A549 (cell line): ENCODE data around the gene NTRK3. TPM values are rescaled to one million over a fixed set of nuclear protein-coding genes. Genes with fewer than 3 reads are reported as not detected.
A peak's percentile ranks its signal among the peaks of the same experiment; 100 is the strongest.

Experiments used
- ATAC-seq, 2 experiments: fragments of 200-7000 bp in 1 of 2; fragments of >200 bp in 1 of 2; cut with Nextera tagmentation in 1 of 2; cut with Tn5 transposase in 1 of 2; 3 replicates each; pipeline versions ENCODE4 v1.8.0 to v1.9.1; 2018 to 2020; ENCODE audit warnings: mild to moderate bottlenecking in 1 of 2, moderate library complexity in 1 of 2
- CTCF ChIA-PET: fragments of 300-600 bp; sonication (Branson Sonifier 250); formaldehyde crosslinking; extraction: SDS; loops from one replicate; lab custom pipeline; 2021; ENCODE audit warnings: antibody characterized with exemption, inconsistent platforms; lab: Yijun Ruan, JAX
- POLR2A ChIA-PET: fragments of 350-600 bp; formaldehyde crosslinking; extraction: SDS; loops from one replicate; lab custom pipeline; 2021; ENCODE audit warnings: antibody characterized with exemption, inconsistent platforms; lab: Yijun Ruan, JAX
- DNase-seq, 2 experiments: peaks; one replicate each; pipeline versions ENCODE4 v3.0.0 to v3.0.0-alpha.2; 2011 to 2016; ENCODE audit warnings: low read depth in 1 of 2, low spot score in 1 of 2
- FAIRE-seq: peaks from 2 replicates; lab custom pipeline; 2011; peaks lifted over from hg19 to GRCh38; lab: Jason Lieb, UNC
- H3K27ac ChIP-seq, 2 experiments: fragments of >200 bp; sonication (Bioruptor Twin); formaldehyde crosslinking; 3 replicates each; pipeline ENCODE4 v1.5.1; 2016 to 2017
- H3K4me1 ChIP-seq: fragments of >200 bp; sonication (Bioruptor Twin); formaldehyde crosslinking; 3 replicates; pipeline ENCODE4 v1.6.1; 2016
- H3K4me2 ChIP-seq: fragments of >200 bp; sonication (Bioruptor Twin); formaldehyde crosslinking; 3 replicates; pipeline ENCODE4 v1.6.1; 2016
- H3K4me3 ChIP-seq: fragments of >200 bp; sonication (Bioruptor Twin); formaldehyde crosslinking; 3 replicates; pipeline ENCODE4 v1.5.1; 2016
- H3K9me3 ChIP-seq: fragments of >200 bp; sonication (Bioruptor Twin); formaldehyde crosslinking; 3 replicates; pipeline ENCODE4 v1.6.1; 2016
- CBX8 ChIP-seq: fragments of 200-600 bp; sonication (generic); IDR thresholded peaks from 2 replicates; pipeline ENCODE4 v1.6.1; 2016
- ESRRA ChIP-seq: fragments of 150-350 bp; IDR thresholded peaks from 2 replicates; pipeline ENCODE4 v1.6.1; 2014; ENCODE audit warnings: mild to moderate bottlenecking, low read length, borderline replicate concordance
- FOXS1 ChIP-seq: fragments of 250-450 bp; sonication (Bioruptor Pico); IDR thresholded peaks from 2 replicates; pipeline ENCODE4 v1.5.0; 2020; ENCODE audit warnings: mild to moderate bottlenecking, moderate library complexity
- HEYL ChIP-seq: fragments of 250-450 bp; sonication (Bioruptor Pico); IDR thresholded peaks from 2 replicates; pipeline ENCODE4 v1.8.0; 2021; ENCODE audit warnings: mild to moderate bottlenecking, moderate library complexity
- HOXA7 ChIP-seq: fragments of 250-450 bp; sonication (Bioruptor Pico); IDR thresholded peaks from 2 replicates; pipeline ENCODE4 v1.5.0; 2020; ENCODE audit warnings: mild to moderate bottlenecking, moderate library complexity
- JUNB ChIP-seq: fragments of >200 bp; sonication (Bioruptor Twin); formaldehyde crosslinking; IDR thresholded peaks from 2 replicates; pipeline ENCODE4 v1.6.1; 2016
- MAFK ChIP-seq: fragments of 450-650 bp; IDR thresholded peaks from 2 replicates; pipeline ENCODE4 v1.6.1; 2014; ENCODE audit not compliant: partially characterized antibody
- NPAS2 ChIP-seq: fragments of 250-450 bp; sonication (Bioruptor Pico); IDR thresholded peaks from 2 replicates; pipeline ENCODE4 v1.8.0; 2022; ENCODE audit warnings: mild to moderate bottlenecking, moderate library complexity, borderline replicate concordance
- NR3C1 ChIP-seq: fragments of >200 bp; sonication (Bioruptor Twin); formaldehyde crosslinking; IDR thresholded peaks from 3 replicates; pipeline ENCODE4 v1.6.1; 2017
- POLR2A ChIP-seq: IDR thresholded peaks from 2 replicates; pipeline ENCODE4 v1.6.1; 2012; ENCODE audit warnings: mild to moderate bottlenecking, low read length
- POLR2AphosphoS2 ChIP-seq: conservative IDR thresholded peaks from 2 replicates; pipeline ENCODE4 v1.6.1; 2012; ENCODE audit warnings: low read length, improper control_type of control experiment, inconsistent platforms
- RARB ChIP-seq: fragments of 250-450 bp; sonication (Bioruptor Pico); IDR thresholded peaks from 2 replicates; pipeline ENCODE4 v1.8.0; 2021; ENCODE audit warnings: mild to moderate bottlenecking, moderate library complexity
- RFX5 ChIP-seq: fragments of 450-650 bp; IDR thresholded peaks from 2 replicates; pipeline ENCODE4 v1.7.1; 2014; ENCODE audit warnings: antibody characterized with exemption, mild to moderate bottlenecking, moderate library complexity
- ZC3H11A ChIP-seq: fragments of 450-650 bp; IDR thresholded peaks from 2 replicates; pipeline ENCODE4 v1.6.1; 2014; ENCODE audit warnings: antibody characterized with exemption, mild to moderate bottlenecking
- ZSCAN20 ChIP-seq: fragments of 250-450 bp; sonication (Bioruptor Pico); IDR thresholded peaks from 2 replicates; pipeline ENCODE4 v1.8.0; 2022; ENCODE audit warnings: mild to moderate bottlenecking, moderate library complexity
- WGBS: methylation state at CpG from one replicate; pipeline ENCODE4 v1.1.6; 2017; ENCODE audit errors: missing lambda C conversion rate; 5-methylcytosine and 5-hydroxymethylcytosine counted together
- polyA plus RNA-seq, 4 experiments: library from polyadenylated mRNA; depleted of rRNA in 3 of 4; stranded (reverse); fragments of >200 nt; fragmentation: RNase III in 1 of 4; extraction: RNeasy Plus Mini Kit Qiagen cat#74134 plus additional on column Dnase treatment in 1 of 4; gene quantifications; 2 replicates in 3 of 4; 3 replicates in 1 of 4; pipeline ENCODE4 v1.2.3, GENCODE V29; 2011 to 2017
- TF ChIP-seq, protein P1 (sequence below): fragments of >200 bp; sonication (Bioruptor Twin); formaldehyde crosslinking; IDR thresholded peaks from 2 replicates; pipeline ENCODE4 v1.6.1; 2016
- TF ChIP-seq, protein P2 (sequence below): fragments of 450-650 bp; IDR thresholded peaks from 2 replicates; pipeline ENCODE4 v1.6.1; 2014; ENCODE audit warnings: antibody characterized with exemption
- TF ChIP-seq, protein P3 (sequence below): fragments of >200 bp; sonication (Bioruptor Twin); formaldehyde crosslinking; IDR thresholded peaks from 3 replicates; pipeline ENCODE4 v1.5.1; 2016
- TF ChIP-seq, protein P4 (sequence below): fragments of 200-600 bp; sonication (generic); IDR thresholded peaks from 2 replicates; pipeline ENCODE4 v1.6.1; 2016; ENCODE audit warnings: antibody characterized with exemption, mild to moderate bottlenecking, moderate library complexity
- TF ChIP-seq, protein P5 (sequence below): IDR thresholded peaks from 2 replicates; pipeline ENCODE4 v1.6.1; 2012; ENCODE audit warnings: low read depth, borderline replicate concordance

The NTRK3 gene
- polyA plus RNA-seq, 2 of the 4 experiments (the other 2 are of a cell fraction) = 55.0 to 55.2 TPM

DNA sequence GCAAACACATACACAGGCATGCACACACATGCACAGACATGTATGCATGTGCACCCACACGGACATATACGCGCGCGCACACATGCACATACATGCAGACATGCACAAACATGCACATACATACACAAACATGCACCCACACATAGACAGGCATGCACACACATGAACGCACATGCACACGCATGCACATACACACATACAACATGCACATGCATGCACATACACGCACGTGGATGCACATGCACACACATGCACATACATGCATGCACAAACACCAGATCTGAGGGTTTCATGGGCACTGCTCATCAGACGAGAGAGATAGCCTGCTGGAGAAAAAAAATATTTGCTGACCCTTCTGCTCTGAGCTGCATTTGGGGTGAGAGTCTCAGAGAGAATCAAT lies 31.7 kb upstream of the NTRK3 start:
- ChIA-PET CTCF (interaction anchor here (0.6 to 1.5 kb wide), 3 partner anchors 15 to 51 kb away, joined by 3 to 4 read pairs (median 4); no protein-coding TSS in a partner anchor), POLR2A (no interaction called here)
- FAIRE-seq (no peak), DNase-seq (no peak), ATAC-seq (no peak)
- Histone ChIP-seq H3K4me3 (no peak overlapping the region), H3K9me3 (no peaks in the 10 kb centered on the region), H3K27ac (no peak overlapping the region), H3K4me2 (no peak overlapping the region), H3K4me1 (peaks cover 23% of the 10 kb centered on the region)
- WGBS = 52% methylated on average over 10 of the region's 10 CpGs
- TF ChIP-seq ZC3H11A (no peak), NR3C1 (no peak), NPAS2 (CRISPR knock-in tag) (no peak), RFX5 (no peak), ESRRA (no peak), RARB (CRISPR knock-in tag) (no peak), HEYL (no peak)
- TF ChIP-seq, protein P1, sequence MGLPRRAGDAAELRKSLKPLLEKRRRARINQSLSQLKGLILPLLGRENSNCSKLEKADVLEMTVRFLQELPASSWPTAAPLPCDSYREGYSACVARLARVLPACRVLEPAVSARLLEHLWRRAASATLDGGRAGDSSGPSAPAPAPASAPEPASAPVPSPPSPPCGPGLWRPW = no peak
- TF ChIP-seq, protein P2, sequence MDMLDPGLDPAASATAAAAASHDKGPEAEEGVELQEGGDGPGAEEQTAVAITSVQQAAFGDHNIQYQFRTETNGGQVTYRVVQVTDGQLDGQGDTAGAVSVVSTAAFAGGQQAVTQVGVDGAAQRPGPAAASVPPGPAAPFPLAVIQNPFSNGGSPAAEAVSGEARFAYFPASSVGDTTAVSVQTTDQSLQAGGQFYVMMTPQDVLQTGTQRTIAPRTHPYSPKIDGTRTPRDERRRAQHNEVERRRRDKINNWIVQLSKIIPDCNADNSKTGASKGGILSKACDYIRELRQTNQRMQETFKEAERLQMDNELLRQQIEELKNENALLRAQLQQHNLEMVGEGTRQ = no peak
- TF ChIP-seq, protein P3, sequence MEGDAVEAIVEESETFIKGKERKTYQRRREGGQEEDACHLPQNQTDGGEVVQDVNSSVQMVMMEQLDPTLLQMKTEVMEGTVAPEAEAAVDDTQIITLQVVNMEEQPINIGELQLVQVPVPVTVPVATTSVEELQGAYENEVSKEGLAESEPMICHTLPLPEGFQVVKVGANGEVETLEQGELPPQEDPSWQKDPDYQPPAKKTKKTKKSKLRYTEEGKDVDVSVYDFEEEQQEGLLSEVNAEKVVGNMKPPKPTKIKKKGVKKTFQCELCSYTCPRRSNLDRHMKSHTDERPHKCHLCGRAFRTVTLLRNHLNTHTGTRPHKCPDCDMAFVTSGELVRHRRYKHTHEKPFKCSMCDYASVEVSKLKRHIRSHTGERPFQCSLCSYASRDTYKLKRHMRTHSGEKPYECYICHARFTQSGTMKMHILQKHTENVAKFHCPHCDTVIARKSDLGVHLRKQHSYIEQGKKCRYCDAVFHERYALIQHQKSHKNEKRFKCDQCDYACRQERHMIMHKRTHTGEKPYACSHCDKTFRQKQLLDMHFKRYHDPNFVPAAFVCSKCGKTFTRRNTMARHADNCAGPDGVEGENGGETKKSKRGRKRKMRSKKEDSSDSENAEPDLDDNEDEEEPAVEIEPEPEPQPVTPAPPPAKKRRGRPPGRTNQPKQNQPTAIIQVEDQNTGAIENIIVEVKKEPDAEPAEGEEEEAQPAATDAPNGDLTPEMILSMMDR = no peak
- TF ChIP-seq, protein P4, sequence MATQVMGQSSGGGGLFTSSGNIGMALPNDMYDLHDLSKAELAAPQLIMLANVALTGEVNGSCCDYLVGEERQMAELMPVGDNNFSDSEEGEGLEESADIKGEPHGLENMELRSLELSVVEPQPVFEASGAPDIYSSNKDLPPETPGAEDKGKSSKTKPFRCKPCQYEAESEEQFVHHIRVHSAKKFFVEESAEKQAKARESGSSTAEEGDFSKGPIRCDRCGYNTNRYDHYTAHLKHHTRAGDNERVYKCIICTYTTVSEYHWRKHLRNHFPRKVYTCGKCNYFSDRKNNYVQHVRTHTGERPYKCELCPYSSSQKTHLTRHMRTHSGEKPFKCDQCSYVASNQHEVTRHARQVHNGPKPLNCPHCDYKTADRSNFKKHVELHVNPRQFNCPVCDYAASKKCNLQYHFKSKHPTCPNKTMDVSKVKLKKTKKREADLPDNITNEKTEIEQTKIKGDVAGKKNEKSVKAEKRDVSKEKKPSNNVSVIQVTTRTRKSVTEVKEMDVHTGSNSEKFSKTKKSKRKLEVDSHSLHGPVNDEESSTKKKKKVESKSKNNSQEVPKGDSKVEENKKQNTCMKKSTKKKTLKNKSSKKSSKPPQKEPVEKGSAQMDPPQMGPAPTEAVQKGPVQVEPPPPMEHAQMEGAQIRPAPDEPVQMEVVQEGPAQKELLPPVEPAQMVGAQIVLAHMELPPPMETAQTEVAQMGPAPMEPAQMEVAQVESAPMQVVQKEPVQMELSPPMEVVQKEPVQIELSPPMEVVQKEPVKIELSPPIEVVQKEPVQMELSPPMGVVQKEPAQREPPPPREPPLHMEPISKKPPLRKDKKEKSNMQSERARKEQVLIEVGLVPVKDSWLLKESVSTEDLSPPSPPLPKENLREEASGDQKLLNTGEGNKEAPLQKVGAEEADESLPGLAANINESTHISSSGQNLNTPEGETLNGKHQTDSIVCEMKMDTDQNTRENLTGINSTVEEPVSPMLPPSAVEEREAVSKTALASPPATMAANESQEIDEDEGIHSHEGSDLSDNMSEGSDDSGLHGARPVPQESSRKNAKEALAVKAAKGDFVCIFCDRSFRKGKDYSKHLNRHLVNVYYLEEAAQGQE = no peak

DNA sequence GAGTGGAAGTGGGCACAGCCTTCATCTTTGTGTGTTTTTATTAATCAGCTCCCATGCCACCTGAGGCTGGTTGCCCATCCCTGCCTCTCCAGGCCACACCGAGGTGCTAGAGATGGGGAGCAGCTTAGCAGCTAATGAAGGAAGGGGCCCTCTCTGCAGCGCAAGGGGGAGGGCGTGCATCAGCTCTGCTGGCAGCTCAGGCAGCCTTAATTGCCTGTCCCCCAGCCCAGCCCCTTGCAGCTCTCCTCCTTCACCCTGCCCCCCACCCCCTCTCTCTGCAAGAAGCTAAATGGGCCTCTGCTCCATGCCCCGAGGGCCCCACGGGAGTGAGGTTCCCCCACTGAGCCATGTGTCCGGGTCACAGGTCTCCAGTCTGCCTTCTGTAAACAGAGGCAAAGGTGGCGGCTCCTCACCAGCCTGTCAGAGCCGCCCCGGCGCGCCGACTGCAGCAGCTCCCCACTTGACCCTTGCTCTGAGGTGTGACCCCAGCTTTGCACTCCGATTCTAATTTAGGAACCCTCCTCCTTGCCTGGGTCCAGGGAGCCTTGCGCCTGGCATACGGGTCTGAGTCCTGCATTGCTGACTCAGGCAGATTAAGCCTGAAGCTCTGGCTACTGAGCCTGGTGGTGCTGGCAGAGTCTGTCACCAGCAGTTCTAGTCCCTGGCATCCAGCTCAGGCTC lies 27.9 kb upstream of the NTRK3 start:
- DNase-seq = no peak
- TF ChIP-seq ZSCAN20 (CRISPR knock-in tag) = no peak
- peak; percentile 62 for TF ChIP-seq MAFK
- H3K4me1 ChIP-seq = peaks cover 29% of the 10 kb centered on the region
- ATAC-seq = peak in 1 of 2 experiments; percentile 36; a peak in 3 of 6 replicates
- no peak overlapping the region for H3K4me3 ChIP-seq
- H3K9me3 ChIP-seq = peaks cover 8% of the 10 kb centered on the region; the same call in 2 of the 3 replicates
- 13% methylated on average over 12 of the region's 15 CpGs for WGBS
- CTCF ChIA-PET = interaction anchor here (0.8 to 5.3 kb wide), 5 partner anchors 8 to 40 kb away, joined by 3 to 37 read pairs (median 4); no protein-coding TSS in a partner anchor
- FAIRE-seq = no peak
- H3K4me2 ChIP-seq = peak overlapping the region; percentile 49; the same call in 2 of the 3 replicates
- POLR2A ChIA-PET = no interaction called here
- peak overlapping the region in 1 of 2 experiments; percentile 64; a peak in 3 of 6 replicates for H3K27ac ChIP-seq

DNA sequence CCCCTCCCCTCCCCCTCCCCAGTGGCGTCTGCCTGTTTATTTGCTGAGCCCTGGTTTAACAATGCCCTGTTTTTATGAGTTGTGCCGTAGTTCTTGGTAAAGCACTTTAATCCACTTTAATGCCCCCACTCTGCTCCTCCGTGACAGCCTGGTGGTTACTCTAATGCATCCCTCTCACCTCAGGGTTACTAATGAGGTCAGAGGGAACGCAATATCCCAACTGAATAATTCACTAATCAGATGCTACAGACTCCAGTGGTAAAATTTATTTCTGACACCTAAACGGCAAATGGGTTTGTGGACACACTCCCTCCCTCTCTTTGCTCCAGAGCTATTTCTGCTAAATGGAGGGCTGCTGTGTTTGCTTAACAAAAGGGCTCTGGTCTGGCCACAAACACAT lies 26.1 kb upstream of the NTRK3 start:
- FAIRE-seq = no peak
- Histone ChIP-seq H3K4me2 (0 out of 3 replicates have a peak overlapping the region, but pooled peaks have one; percentile 13), H3K4me3 (no peak overlapping the region), H3K27ac (0 out of 6 replicates have a peak overlapping the region, but pooled peaks of 1 of the 2 experiments have one; percentile 11), H3K9me3 (peaks cover 11% of the 10 kb centered on the region; the same call in 2 of the 3 replicates), H3K4me1 (peaks cover 22% of the 10 kb centered on the region)
- CTCF ChIA-PET = interaction anchor here (1.1 to 5.3 kb wide), 3 partner anchors 9 to 22 kb away, joined by 4 to 37 read pairs (median 4); no protein-coding TSS in a partner anchor
- ATAC-seq = no peak
- POLR2A ChIA-PET = no interaction called here
- 14% methylated on average over 4 of the region's 5 CpGs for WGBS
- no peak for DNase-seq
- TF ChIP-seq HOXA7 (no peak), CBX8 (no peak), POLR2AphosphoS2 (no peak), FOXS1 (CRISPR knock-in tag) (no peak), POLR2A (no peak), ESRRA (no peak), JUNB (no peak)
- TF ChIP-seq, protein P5, sequence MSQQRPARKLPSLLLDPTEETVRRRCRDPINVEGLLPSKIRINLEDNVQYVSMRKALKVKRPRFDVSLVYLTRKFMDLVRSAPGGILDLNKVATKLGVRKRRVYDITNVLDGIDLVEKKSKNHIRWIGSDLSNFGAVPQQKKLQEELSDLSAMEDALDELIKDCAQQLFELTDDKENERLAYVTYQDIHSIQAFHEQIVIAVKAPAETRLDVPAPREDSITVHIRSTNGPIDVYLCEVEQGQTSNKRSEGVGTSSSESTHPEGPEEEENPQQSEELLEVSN = no peak
- TF ChIP-seq, protein P4 = no peak
- TF ChIP-seq, protein P2 = no peak
